Stimulated activated naive CD8-positive, alpha-beta T cell treated with anti-CD3 and anti-CD28 coated beads, Interleukin-15, Interleukin-2, amounts not matched to agents 100 U/mL and 50 U/mL, for 24 hours (primary cell): ENCODE data around the gene KCNJ11.
"Not testable (repeated sequence)": the region's sequence is repeated elsewhere in the genome, so short reads cannot be mapped to it uniquely, and the experiment has no call there.

ENCODE experiments used
- ATAC-seq: fragments of 150-1000 bp; cut with Tn5 transposase; one replicate; pipeline ENCODE4 v1.10.0; 2021
- DNase-seq: peaks from one replicate; pipeline ENCODE4 v3.0.0; 2021

The KCNJ11 gene

GRCh38 chr11:17388609-17389210 is at the start of gene KCNJ11:
Gene KCNJ11 (minus strand): TSS chr11:17388659. CDS start chr11:17388091, 568 bp downstream.
- DNase-seq (no peak), ATAC-seq (peak; percentile 56)

DNA sequence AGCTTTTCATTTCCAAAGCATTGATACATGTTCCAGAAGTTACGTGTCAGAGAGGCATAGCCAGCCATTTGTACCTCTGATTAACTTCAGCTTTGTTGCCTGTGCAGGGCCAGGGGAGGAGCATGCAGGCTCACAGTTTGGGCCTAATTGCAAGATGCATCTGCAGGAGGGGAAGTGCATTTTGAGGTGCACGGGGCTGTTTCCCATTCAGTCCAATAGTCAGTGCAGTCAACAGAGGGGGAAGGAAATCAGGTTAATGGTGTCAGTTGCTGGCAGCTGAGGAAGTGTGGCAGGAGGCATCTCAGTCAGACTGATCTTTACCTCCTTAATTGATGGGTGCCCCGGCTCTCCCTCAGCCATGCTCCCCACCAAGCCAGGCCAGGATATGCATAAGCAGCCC is 48.9 kb upstream of the KCNJ11 start:
- ATAC-seq (no peak), DNase-seq (no peak)

DNA sequence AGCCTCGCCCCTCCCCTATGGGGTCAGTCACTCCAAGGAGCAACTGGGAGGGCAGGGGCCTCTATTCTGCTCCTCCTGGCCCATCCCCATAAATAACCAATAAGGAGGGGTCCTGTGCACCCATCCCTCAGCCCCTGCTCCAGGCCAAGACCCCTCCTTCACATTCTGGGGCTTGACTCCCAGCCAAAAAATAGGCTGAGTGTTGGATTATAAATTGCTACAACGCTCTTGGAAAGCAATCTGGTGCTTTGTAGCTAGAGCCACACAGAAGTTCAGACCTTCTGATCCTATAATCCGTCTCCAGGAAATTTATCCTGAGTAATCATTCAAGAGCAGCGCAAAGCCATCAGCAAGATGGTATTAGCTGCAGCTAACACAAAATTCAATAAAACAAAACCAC is 45.6 kb upstream of the KCNJ11 start:
- ATAC-seq (no peak), DNase-seq (no peak)

DNA sequence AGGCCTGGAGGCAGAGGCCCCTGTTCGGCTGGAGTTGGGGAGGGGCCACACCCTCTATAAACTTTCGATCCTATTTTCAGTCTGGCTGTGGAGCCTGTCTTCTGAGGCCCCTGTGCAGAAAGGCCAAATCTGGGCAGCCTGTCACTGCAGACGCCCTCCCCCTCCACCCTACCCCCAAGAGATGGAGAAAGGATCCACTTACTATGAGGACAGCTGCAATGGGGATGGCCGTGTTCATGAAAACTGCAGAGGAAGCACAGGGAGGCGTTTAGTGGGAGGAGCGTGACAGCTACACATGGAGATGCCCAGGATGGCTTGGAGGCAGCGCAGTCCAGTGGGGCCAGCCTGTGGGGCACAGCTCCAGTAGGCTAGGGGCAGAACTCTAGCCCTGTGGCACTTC is 43.5 kb upstream of the KCNJ11 start:
- DNase-seq = no peak
- no peak for ATAC-seq

DNA sequence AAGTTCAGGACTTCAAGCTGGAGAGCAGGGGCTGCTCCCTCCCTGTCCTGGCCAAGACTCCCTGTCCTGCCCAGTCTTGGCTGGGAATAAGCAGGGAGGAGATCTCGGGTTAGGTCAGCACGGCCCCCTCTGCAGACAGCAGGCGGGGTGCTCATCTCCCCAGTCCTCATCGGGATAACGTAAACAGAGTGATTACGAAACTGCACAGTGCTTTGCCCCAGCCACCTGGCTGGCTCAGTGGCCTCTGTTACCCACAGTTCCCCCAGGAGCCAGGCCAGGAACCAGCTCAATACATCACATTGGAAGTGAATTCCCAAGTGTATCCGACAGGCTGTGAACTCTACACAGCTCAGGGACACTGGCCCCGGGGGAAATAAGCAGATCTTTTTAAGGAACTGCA is 42.7 kb upstream of the KCNJ11 start:
- no peak for DNase-seq
- ATAC-seq = no peak

DNA sequence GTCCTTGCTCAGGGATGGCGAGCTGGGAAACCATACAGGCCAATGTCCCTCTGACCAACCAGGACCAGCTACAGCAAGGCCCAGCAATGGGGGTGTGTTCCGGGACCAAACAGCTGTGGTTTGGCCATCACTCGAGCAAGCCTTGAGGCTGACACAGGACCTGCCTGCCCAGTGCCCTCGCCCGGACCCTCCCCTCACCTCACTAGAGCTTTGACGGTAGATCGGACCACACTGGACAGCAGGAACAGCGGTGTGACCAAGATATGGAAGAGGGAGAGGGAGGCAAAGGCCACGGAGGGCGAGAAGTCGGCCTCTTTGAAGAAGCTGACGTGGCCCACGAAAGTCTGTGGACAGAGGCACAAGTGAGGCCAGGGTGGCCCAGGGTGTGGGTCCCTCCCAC is 42.2 kb upstream of the KCNJ11 start:
- DNase-seq = no peak

GRCh38 chr11:17428925-17429324 is 40.5 kb upstream of the KCNJ11 start:
- ATAC-seq (no peak), DNase-seq (no peak)

More for the DNA sequence above, 42.2 kb upstream of the KCNJ11 start:
- no peak for ATAC-seq

- DNase-seq (no peak), ATAC-seq (no peak)
Measured at GRCh38 chr11:17428261-17428660, 39.8 kb upstream of the KCNJ11 start.

- ATAC-seq = not testable (repeated sequence)
Measured at GRCh38 chr11:17426233-17426632, 37.8 kb upstream of the KCNJ11 start.

GRCh38 chr11:17423533-17424310 is 35.3 kb upstream of the KCNJ11 start:
- no peak for DNase-seq
- ATAC-seq = no peak

More at GRCh38 chr11:17426233-17426632, 37.8 kb upstream of the KCNJ11 start:
- not testable (repeated sequence) for DNase-seq

- no peak for DNase-seq
- no peak for ATAC-seq
Measured at GRCh38 chr11:17421781-17422180, 33.3 kb upstream of the KCNJ11 start.

- ATAC-seq (no peak), DNase-seq (no peak)
Measured at GRCh38 chr11:17418444-17419081, 30.1 kb upstream of the KCNJ11 start.

- ATAC-seq (no peak), DNase-seq (no peak)
Measured at GRCh38 chr11:17416492-17416891, 28.0 kb upstream of the KCNJ11 start.

- DNase-seq = no peak
- ATAC-seq = no peak
Measured at GRCh38 chr11:17415523-17416104, 27.2 kb upstream of the KCNJ11 start.

DNA sequence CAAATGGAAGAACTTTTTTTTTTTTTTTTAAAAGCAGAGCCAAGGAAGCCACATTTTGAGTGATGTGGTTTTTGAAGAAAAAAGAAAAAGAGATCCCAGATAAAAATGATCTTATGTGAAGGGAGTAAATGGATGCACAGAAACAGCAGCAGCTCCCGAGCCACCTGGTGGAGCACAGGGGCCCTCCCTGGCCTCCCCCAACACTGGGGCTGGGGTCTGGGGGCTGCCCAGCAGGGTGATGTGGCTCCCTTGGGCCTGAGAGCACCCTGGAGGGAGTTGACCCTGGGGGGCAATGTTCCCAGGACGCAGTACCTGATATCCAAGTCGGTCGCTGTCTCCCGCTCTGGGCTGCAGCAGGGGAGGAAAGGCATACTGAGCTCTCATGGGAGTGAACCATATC is 26.5 kb upstream of the KCNJ11 start:
- ATAC-seq (no peak), DNase-seq (no peak)

DNA sequence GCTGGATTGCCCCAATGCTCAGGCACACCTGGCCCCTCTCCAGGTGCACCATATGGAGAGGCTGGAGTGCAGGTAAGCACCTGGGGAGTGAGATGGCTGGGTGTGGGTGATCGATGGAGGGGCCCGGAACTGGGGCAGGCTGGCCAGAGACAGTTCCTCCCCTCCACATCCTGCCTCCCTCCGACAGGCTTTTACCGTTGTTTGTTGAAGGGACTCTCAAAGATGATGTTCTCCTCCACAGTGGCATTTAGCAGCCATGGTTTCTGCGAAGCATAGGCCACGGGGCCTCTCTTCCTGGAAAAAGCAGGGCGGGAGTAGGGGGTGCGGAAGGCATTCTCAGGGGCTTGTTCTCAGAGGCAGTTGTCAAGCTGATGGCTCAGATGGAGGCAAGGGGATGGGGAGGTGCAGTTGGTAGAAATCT is 25.9 kb upstream of the KCNJ11 start:
- ATAC-seq (peak; percentile 8), DNase-seq (no peak)

GRCh38 chr11:17413414-17414316 is 25.2 kb upstream of the KCNJ11 start:
- DNase-seq (no peak), ATAC-seq (no peak)

GRCh38 chr11:17412488-17413180 is 24.2 kb upstream of the KCNJ11 start:
- DNase-seq (no peak), ATAC-seq (no peak)

- DNase-seq (no peak), ATAC-seq (no peak)
Measured at GRCh38 chr11:17411418-17411817, 23.0 kb upstream of the KCNJ11 start.

GRCh38 chr11:17410606-17411379 is 22.3 kb upstream of the KCNJ11 start:
- ATAC-seq (no peak), DNase-seq (no peak)
